Activated CD4-positive, alpha-beta T cell treated with anti-CD3 and anti-CD28 coated beads, Interleukin-2, amount 50 U/mL, for 1 hour (primary cell): ENCODE data around the gene POLDIP3.
A peak's percentile ranks its signal among the peaks of the same experiment; 100 is the strongest.

Source experiments
- DNase-seq: peaks from one replicate; pipeline ENCODE4 v3.0.0-alpha.2; 2020

POLDIP3 gene, protein sequence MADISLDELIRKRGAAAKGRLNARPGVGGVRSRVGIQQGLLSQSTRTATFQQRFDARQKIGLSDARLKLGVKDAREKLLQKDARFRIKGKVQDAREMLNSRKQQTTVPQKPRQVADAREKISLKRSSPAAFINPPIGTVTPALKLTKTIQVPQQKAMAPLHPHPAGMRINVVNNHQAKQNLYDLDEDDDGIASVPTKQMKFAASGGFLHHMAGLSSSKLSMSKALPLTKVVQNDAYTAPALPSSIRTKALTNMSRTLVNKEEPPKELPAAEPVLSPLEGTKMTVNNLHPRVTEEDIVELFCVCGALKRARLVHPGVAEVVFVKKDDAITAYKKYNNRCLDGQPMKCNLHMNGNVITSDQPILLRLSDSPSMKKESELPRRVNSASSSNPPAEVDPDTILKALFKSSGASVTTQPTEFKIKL

DNA sequence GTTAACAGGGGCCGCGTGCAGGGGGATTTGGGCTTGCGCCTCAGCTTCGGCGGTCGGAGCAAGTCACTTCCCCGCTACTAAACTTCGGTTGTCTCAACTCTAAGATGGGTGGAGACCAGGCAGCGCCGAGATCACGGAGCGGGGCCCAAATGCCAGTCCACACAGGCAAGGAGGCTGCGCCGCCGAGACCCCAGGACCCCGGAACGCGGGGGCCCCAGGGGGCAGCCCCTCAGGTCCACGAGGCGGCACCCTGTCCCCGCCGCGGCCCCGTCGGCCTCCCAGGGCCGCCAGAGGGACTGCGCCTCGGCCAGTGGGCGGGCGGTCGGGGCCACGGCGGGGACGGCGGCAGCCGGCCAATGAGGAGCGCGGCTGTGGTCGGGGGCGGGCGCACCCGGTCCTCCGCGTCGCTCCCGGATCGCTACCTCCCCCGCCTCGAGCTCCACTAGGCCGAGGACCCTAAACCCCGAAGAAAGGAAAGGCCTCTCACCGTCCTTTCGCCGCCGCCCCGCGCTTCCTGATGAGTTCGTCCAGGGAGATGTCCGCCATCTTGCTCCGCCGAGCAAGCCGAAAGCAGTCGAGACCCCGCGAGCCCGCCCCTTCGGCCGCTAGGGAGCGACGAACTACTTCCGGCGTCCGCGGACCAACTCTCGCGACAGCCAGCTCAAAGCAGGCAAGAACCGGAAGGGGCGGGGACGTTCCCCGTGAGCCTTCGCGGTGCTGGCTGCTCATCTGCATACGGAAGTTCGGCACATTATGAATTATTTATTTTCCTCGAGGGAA lies at the start of gene POLDIP3:
POLDIP3 (minus strand) TSS at position 572 of the 780 bp plus-strand sequence; CDS start at position 546, 26 bp downstream.
- peak; percentile 99 for DNase-seq

DNA sequence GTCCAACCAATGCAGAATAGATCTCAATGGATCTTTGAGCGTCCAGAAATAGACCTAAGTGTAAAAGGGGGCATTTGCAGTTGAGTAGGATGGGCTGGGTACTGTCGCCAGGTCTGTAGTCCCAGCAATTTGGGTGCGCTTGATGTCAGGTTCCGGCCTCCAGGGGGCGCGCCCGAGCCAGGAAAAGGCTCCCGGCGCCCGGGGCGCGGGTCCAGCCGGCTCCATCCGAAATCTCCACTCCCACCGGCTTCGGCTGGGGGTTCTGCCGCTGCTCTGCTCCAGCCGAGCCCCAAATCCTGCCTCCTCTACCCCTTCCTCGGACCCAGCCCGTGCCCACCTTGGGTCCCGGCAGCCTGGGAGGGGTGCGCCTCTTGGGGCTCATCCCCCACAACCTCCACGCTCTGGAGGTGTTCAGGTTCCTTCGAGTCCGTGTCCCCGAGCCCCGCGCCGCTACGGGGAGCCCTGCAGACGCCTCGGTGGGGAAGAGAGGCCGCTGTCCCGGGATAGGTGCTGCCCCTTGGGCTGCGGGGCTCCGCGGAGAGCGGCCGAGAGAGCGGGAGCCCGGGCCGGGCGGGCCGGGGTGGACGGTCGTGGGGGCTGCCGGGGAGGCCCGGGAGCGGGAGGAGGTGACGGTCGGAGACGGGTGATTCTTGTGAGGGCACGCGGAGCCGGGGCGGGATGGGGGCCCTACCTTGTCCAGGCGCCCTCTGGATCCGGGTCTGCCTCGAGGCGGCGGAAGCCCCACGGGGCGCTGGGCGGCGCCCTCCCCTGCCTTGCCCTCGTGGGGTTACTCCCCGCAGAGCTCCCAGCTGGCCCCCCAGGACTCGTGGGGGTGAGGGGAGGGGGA lies 47.5 kb upstream of the POLDIP3 start:
- DNase-seq = peak; percentile 78

DNA sequence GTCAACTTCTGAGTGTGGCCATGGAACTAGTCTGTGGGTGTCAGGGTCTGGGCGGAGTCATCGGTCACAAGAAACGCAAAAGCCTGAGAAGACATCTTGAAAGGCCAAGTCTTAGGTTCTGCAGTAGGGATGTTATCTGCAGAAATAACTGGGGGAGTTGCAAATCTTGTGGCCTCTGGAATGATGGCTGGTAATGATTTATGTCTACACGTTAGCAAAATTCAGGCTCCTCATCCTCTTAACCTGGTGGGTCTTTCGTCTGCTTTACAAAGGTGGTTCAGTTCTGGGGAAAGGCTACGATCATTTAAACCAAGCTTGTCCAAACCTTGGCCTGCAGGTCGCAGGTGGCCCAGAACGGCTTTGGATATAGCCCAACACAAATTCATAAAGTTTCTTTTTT lies 41.9 kb upstream of the POLDIP3 start:
- no peak for DNase-seq

DNA sequence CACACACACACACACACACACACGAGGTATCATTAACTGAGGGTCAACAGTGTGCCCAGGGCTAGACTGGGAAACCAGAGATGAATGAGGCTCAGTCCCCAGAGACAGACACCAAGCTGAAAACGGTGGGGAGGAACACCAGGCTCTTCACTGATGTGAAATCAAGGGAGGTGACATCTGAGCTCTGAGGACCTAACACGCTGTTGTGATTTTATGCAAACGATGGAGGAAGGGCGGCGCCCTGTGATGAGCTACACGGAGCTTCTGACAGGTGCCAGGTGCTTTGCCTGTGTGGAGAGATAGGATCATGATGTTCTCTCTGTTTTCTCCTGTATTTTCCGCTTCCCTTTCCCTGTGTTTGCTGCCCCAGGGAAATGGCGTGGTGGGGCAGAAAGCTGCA lies 41.0 kb upstream of the POLDIP3 start:
- DNase-seq = no peak

DNA sequence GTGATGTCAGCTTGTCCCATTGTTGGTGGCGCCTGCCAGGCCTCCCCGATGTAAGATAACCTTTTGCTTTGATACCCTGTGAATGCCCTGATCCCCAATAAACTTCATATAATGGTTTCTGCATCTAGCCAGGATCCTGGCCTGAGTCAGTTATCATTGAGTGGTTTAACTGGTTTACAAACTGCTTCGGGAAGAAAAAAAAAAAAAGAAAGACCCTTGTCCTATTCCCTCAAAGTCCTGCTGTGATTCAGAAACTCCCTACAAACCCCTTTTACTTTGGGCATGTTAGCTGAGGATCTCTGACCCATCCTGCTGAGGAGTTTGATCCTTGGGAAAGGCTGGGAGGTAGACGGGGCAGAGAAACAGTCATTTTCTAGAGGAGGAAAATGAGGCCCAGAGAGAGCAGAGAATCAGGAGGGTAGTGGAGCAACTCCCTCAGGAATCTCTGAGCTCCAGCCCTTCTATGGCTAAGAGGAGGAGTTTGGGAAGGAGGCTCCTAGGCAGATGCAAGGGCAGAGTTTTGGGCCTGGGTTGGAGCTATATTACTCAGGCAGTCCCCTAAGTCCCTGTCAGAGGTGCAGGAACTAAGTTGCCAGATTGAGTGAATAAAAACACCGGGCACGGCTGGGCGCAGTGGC lies 39.9 kb upstream of the POLDIP3 start:
- DNase-seq = no peak

DNA sequence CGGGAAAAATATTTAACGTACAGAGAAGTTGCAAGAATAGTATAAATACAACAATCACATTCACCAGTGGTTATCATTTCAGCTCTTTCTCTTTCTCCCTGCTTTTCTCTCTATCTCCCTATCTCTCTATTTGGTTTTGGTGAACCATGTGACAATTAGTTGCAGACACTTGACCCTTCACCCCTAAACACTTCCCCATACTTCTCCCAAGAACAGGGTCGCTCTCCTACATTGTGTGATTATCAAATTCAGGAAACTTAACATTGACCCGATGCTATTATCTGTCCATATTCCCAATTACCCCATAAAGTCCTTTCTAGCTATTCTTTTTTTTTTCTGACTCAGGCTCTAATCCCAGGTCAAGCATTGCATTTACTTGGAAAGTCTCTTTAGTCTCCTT lies 39.3 kb upstream of the POLDIP3 start:
- DNase-seq = no peak

DNA sequence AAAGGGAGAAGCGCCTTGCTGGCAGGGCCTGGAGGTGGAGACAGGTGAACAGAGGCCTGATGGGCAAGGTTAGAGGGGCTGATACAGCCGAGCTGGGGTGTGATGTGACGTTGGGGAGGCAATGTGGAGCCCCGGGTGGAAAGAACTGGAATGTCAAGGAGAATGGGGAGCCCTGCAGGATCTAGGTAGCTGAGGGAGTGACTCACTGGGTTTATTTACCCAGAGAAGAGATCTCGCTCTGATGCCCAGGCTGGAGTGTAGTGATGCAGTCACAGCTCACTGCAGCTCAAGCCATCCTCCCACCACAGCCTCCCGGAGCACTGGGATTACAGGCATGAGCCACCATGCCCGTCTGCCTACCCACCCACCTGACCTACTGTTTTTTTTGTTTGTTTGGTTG lies 36.5 kb upstream of the POLDIP3 start:
- DNase-seq = no peak

DNA sequence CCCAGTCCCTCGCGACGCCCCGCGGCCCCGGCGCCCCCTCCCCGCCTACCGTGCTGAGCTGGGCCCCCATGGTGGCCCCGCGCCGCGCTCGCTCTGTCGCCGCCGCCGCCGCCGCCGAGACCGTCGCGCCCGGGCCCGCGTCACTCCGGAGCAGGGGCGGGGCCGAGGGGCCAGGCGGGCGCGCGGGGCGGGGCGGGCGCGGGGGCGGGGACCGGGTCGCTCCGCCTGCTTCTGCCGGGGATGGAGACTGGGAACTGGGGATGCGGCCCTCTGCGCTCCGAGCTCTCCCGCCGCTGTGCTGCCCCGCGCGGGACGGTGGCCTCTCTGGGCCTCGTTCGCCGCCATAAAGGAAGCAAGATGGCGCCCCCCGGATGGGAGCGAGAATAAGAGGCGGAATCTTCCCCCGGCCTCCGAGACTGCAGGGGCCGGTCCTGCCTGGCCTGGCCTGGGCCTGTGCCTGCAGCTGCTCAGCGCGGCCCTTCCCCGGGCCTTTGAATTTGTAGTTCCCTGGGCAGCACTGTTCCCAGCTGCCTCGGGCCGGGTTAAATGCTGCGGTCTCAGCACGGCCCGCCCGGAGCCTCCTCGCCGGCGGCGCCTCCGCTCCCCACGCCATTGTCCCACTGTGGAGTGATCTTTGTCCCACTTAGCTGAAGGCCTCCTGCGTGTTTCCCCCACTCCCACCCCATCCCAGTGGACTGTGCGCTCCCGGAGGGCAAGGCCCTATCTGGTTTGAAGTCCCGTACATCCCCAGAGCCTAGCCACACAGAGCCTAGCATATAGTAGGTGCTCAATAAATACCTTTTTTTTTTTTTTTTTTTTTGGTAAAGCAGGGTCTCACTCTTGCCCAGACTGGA lies 34.8 kb upstream of the POLDIP3 start, which contains the start of gene CYB5R3:
CYB5R3 (minus strand) TSS at position 147 of the 854 bp plus-strand sequence; CDS start at position 70, 77 bp downstream.
- DNase-seq = peak; percentile 72

DNA sequence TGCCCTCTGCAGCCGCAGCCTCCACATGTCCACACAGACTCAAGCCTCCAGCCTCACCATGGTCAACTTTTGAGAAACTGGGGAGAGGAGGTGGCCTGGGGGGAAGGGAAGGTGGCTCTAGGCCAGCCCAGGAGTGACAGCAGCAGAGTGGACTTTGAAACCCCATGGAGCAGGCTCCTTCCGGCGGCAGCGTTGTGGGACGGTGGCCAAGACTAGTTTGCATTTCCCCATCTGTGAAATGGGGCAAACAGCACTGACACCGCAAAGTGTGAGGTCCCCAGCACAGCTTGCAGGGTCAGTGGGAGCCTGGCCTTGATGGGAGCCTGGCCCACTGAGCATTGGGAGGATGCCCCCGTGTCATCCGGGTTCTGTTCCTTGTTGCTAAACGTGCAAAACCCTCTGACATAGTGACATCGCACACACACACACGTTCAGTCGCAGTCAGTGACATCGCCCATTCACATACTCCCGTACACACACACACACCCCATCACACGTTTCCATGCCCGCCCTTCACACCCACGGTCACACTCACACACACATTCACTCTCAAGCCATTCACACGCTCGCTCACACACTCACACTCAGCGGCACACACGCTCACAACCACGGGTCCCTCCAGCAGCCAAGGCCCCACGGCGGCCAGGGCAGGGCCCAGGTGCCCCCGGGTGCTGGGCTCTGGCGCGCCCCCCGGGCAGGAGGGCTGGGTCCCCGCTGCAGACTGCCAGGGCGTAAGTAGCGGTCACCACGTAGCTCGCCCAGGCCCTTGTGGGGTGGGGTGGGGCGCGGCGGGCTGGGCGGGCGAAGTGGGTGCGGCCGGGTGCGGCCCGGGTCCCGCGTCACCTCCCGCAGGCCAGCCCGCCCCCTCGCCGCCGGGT lies 33.9 kb upstream of the POLDIP3 start:
- peak; percentile 30 for DNase-seq

DNA sequence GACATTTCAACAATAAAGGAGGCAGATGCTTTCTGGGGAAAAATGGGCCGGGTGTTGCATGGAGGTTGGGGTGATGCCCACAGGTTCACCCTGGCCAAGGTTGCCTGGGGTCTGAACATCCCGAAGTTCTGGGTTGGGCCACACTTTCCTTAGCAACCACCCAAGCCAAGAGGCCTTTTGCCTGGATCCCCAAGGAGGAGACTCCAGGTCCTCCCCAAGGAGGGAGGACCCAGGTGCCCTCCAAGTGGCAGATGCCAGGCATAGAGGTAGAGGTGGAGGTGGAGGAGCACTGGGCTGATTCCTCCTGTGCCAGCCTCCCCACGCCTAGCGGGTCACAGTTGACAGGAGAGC lies 33.3 kb upstream of the POLDIP3 start:
- DNase-seq = no peak

DNA sequence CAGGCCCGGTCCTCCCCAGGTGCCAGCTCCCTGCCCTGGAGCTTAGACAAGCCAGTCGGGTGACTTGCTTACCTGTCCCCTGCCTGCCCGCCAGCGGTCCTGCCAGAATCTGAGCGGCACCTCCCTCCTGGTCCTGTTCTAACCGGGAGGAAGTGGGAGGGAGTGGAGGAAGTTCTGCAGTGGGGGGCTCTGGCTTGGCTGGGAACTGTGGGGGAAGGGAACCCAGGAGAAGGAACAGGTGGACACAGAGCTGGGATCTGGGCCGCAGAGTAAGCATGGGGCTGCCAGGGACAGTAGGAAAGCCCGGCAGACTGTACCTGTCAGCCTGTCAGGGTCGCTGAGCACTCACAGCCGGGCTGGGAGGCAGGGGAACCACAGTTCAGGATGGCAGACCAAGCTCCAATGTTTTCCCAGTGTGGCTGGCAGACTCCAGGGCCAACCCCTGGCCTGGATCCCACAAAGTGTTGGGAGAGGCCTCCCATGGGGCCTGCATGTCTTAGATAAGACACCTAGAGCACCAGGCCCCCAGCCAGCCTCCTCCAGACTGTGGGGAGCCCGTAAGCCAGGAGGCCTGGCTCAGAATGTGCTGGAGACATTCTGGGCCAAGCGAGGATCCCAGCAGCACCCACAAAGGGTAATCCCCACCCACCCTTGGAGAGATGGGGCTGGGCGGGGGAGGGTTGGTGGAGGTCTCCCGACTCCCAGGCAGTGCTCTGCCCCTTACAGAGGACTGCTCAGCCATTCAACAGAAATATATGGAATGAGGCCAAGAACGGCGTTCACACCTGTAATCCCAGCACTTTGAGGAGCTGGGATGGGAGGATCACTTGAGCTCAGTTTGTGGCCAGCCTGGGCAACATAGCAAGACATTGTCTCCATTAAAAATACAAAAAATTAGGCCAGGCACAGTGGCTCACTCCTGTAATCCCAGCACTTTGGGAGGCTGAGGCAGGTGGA lies 32.2 kb upstream of the POLDIP3 start:
- DNase-seq = no peak

DNA sequence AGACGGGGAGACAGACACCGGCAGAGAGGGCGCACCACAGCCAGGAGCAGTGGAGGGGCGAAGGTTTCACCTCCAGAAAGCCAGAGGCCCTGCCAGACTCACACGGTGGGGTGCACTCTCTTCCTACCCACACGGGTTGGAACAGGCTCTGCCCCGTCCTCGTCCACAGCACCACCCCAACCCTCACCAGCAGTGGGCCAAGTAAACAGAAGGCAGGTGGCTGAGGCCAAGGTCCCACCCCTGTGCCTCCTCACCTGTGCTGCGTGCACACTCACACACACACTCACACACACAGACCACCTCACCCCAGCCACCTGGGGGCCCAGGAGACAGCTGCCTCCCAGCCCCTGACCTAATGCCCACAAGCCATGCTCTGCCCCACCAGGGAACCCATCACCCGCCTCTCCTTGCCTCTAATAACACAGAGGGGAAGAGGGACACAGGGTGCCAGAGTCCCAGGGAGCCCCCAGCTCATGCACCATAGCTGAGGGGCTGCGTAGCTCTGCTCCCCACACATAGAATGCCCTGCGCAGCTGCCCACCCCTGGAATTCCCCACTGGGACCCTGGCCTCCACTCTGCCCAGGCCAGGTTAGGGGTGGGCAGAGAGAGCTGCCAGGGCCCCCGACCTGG lies 31.4 kb upstream of the POLDIP3 start:
- no peak for DNase-seq

DNA sequence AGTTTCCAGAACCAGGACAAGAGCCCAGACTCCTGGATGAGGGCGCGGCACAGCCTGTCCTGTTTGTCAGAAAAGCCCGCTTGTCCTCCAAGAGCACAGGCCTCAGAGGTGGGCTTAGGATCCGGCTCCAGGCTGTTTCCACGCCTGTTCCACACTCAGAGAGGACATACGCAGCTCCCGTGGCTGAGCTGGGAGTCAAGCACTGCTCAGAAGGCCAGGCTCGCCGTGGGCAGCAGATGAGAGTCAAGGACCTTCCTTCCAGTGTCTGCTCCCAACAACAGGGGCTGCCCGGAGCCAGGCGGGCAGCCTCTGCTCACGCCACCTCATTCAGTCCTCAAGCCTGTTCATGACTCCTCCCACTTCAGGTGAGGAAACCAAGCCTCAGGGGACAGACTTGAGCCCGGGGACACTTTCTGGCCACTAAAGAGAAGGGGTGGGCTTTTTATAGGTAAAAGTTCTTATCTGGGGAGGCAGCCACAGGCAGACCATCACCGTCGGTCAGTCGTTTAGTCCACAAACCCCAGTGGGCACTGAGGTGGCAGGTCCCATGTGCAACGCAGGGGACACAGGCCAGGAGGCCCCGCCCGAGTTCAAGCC lies 30.8 kb upstream of the POLDIP3 start:
- DNase-seq = no peak

DNA sequence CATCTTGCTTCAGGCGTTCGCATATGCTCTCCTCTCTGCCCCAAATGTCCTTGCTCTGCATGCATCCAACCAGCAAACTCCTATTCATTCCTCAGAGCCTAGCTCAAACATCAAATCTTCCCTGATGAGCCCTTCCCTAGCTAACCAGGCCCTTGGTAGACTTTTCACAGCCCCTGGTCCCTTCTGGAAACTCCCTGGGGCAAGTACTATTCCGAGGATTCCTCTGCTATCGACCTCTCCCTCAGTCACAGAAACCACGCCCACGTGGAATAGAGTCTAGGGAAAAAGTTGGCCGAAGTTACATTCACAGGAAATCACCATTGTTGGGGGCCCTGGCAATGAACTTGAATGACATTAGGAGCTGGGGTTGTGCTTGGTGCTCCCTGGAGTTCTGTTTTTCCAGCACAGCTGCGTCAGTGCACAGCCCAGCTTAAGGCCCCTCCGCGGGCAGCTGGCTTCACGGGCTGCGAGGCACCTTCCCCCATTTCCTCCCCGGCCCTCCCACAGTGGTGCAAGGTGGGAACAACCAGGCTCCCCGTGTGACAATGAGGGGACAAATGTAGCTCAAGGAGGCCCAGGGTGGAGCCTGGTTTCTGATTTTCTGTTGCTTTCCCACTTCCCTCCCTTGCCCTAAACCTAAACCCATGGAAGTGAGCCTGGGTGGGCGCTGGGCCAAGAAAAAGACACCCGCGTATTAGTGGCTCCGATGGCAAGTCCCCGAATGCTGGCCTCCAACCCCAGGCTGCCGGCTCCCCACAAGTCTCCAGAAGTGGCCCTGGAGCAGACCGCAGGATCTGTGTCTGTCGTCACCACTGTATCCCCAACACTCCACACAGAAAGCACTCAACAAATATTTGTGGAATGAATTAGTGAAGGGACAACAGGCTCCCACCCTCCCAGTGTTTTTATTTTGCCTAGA lies 30.0 kb upstream of the POLDIP3 start:
- DNase-seq = no peak

DNA sequence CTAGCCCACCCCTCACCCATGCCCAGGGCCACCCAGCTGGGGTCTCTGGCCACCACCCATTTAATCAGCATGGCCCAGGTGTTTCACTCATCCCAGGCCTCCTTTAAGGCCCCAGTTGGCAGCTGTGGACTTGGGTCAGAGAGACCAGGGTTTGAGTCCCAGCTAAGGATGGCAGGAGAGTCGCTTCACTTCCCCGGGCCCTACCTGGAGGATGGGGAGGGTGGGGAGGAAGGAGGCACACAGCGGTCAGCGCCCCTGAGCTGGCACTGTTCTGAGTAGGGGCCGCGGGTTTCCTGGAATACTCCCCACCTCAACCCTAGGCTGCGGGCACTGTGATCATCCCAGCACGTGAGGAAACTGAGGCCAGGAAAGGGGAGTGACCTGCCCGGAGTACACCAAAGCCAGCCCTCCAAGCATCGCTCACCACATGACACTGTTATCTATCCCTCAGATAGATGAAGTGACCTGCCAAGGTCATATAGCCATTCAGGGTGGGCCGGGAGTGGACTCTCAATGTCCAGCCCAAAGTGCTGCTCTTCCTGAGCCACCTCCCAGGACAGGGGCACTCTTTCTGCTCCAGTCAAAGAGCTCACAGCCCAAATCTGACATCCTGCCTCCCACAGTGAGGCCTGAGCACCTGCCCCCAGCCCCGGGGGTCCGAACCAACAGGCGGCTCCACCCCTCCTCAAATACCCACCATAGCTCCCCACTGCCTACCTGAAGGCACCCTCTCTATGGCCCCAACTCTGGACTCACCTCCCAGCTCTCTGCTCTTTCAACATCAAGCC lies 29.1 kb upstream of the POLDIP3 start:
- DNase-seq = no peak
